Fibroblast of pulmonary artery (primary cell): ENCODE measurements around the gene PAX8.
"Not testable (repeated sequence)": the region's sequence is repeated elsewhere in the genome, so short reads cannot be mapped to it uniquely, and the experiment has no call there.

Experiments
- DNase-seq: peaks from one replicate; pipeline ENCODE4 v3.0.0-alpha.2; 2010; ENCODE audit warnings: low read depth
- H3K4me3 ChIP-seq: replicated peaks from 2 replicates; pipeline ENCODE4 v1.5.1; 2011; ENCODE audit warnings: low read depth, mild to moderate bottlenecking, control low read depth, low read length, moderate library complexity
- CTCF ChIP-seq: IDR thresholded peaks from 2 replicates; pipeline ENCODE4 v1.5.1; 2011; ENCODE audit warnings: mild to moderate bottlenecking, control low read depth, low read length, inconsistent platforms; ENCODE audit errors: missing control alignments

PAX8 gene

GRCh38 chr2:113309655-113310387, 31.1 kb upstream of the PAX8 start:
- DNase-seq = no peak
- no peak for TF ChIP-seq CTCF
- no peak overlapping the region for H3K4me3 ChIP-seq

GRCh38 chr2:113308784-113309183, 30.1 kb upstream of the PAX8 start:
- DNase-seq, H3K4me3 ChIP-seq: not testable (repeated sequence)
- TF ChIP-seq CTCF = peak; percentile 18

GRCh38 chr2:113306207-113306606, 27.5 kb upstream of the PAX8 start:
- not testable (repeated sequence) for DNase-seq, H3K4me3 ChIP-seq

- H3K4me3 ChIP-seq, DNase-seq: not testable (repeated sequence)
Measured at GRCh38 chr2:113305749-113306148, 27.0 kb upstream of the PAX8 start.

GRCh38 chr2:113305146-113305545, 26.4 kb upstream of the PAX8 start:
- H3K4me3 ChIP-seq = no peak overlapping the region
- no peak for DNase-seq
- no peak for TF ChIP-seq CTCF

GRCh38 chr2:113304702-113305101, 26.0 kb upstream of the PAX8 start:
- TF ChIP-seq CTCF = no peak
- DNase-seq = no peak
- H3K4me3 ChIP-seq = no peak overlapping the region

- not testable (repeated sequence) for DNase-seq, H3K4me3 ChIP-seq
Measured at GRCh38 chr2:113302216-113302980, 23.7 kb upstream of the PAX8 start.

GRCh38 chr2:113300281-113300680, 21.6 kb upstream of the PAX8 start:
- no peak overlapping the region for H3K4me3 ChIP-seq
- DNase-seq = no peak
- no peak for TF ChIP-seq CTCF
